NCI-H2227 (cell line): ENCODE results near the gene DLG2.
"Not testable (repeated sequence)": the region's sequence is repeated elsewhere in the genome, so short reads cannot be mapped to it uniquely, and the experiment has no call there.

Experiments used
- DNase-seq: peaks from one replicate; lab custom pipeline; 2025; ENCODE audit not compliant: unreplicated experiment; lab: John Stamatoyannopoulos, UW

Gene DLG2

GRCh38 chr11:85347291-85347690, 279.9 kb downstream of the DLG2 start:
- DNase-seq = no peak

GRCh38 chr11:85346484-85346883, 280.7 kb downstream of the DLG2 start:
- no peak for DNase-seq

- DNase-seq = not testable (repeated sequence)
Observed at GRCh38 chr11:85340846-85341245, 286.3 kb downstream of the DLG2 start.

GRCh38 chr11:85318573-85318972, 308.6 kb downstream of the DLG2 start:
- no peak for DNase-seq

- no peak for DNase-seq
Observed at GRCh38 chr11:85316967-85317366, 310.2 kb downstream of the DLG2 start.

GRCh38 chr11:85313741-85314140, 313.4 kb downstream of the DLG2 start:
- no peak for DNase-seq

GRCh38 chr11:85310479-85310878, 316.7 kb downstream of the DLG2 start:
- DNase-seq = no peak

GRCh38 chr11:85307366-85307765, 319.8 kb downstream of the DLG2 start:
- no peak for DNase-seq

GRCh38 chr11:85301895-85302678, 325.1 kb downstream of the DLG2 start:
- DNase-seq = no peak

GRCh38 chr11:85299258-85299942, 327.7 kb downstream of the DLG2 start:
- no peak for DNase-seq

GRCh38 chr11:85295694-85296271, 331.4 kb downstream of the DLG2 start:
- DNase-seq = no peak

- DNase-seq = no peak
Observed at GRCh38 chr11:85281550-85281949, 345.6 kb downstream of the DLG2 start.

GRCh38 chr11:85279267-85279666, 347.9 kb downstream of the DLG2 start:
- DNase-seq = no peak

GRCh38 chr11:85277693-85278092, 349.5 kb downstream of the DLG2 start:
- DNase-seq = no peak

- DNase-seq = no peak
Observed at GRCh38 chr11:85276332-85276731, 350.8 kb downstream of the DLG2 start.

GRCh38 chr11:85270315-85270714, 356.8 kb downstream of the DLG2 start:
- not testable (repeated sequence) for DNase-seq

GRCh38 chr11:85269109-85269508, 358.0 kb downstream of the DLG2 start:
- no peak for DNase-seq

- no peak for DNase-seq
Observed at GRCh38 chr11:85266646-85267045, 360.5 kb downstream of the DLG2 start.

GRCh38 chr11:85263328-85263727, 363.8 kb downstream of the DLG2 start:
- no peak for DNase-seq

GRCh38 chr11:85257837-85258236, 369.3 kb downstream of the DLG2 start:
- no peak for DNase-seq

- no peak for DNase-seq
Observed at GRCh38 chr11:85256433-85256832, 370.7 kb downstream of the DLG2 start.

GRCh38 chr11:85249482-85249881, 377.7 kb downstream of the DLG2 start:
- DNase-seq = no peak
